SK-N-SH (cell line): ENCODE measurements around the gene ZNF81. TPM values are rescaled to one million over a fixed set of nuclear protein-coding genes. Genes with fewer than 3 reads are reported as not detected.

ENCODE experiments used
- CTCF ChIA-PET: fragments of 300-600, 350-600 bp; formaldehyde crosslinking; extraction: SDS; loops from one replicate; lab custom pipeline; 2021; lab: Yijun Ruan, JAX
- POLR2A ChIA-PET: fragments of 350-600 bp; sonication (Branson Sonifier 250); formaldehyde crosslinking; extraction: SDS; loops from one replicate; lab custom pipeline; 2020; ENCODE audit warnings: antibody characterized with exemption, inconsistent platforms; lab: Yijun Ruan, JAX
- DNase-seq: peaks from one replicate; pipeline ENCODE4 v3.0.0; 2012
- H2AFZ ChIP-seq: fragments of 200-600 bp; sonication (generic); 2 replicates; pipeline ENCODE4 v1.8.1; 2016; ENCODE audit warnings: antibody characterized with exemption, mild to moderate bottlenecking, low read depth
- H3F3A ChIP-seq: fragments of 200-600 bp; sonication (generic); replicated peaks from 2 replicates; pipeline ENCODE3; 2016; ENCODE audit warnings: antibody characterized with exemption, mild to moderate bottlenecking; ENCODE audit not compliant: insufficient read depth
- H3K27ac ChIP-seq, 2 experiments: fragments of 200-500 bp in 1 of 2; fragments of 200-600 bp in 1 of 2; sonication (Bioruptor generic) in 1 of 2; sonication (generic), shearing (Covaris generic) in 1 of 2; 2 replicates each; pipeline versions ENCODE4 v1.5.1 to v1.6.1; 2014 to 2016; ENCODE audit warnings: low read depth in 2 of 2, inconsistent platforms in 1 of 2, low read length in 1 of 2, mild to moderate bottlenecking in 1 of 2, mixed read lengths in 1 of 2
- H3K27me3 ChIP-seq: fragments of 200-600 bp; sonication (generic), shearing (Covaris generic); 2 replicates; pipeline ENCODE4 v1.6.1; 2016; ENCODE audit warnings: mixed run types; ENCODE audit not compliant: insufficient read depth
- H3K36me3 ChIP-seq, 2 experiments: fragments of 200-500 bp in 1 of 2; fragments of 200-600 bp in 1 of 2; sonication (Bioruptor generic) in 1 of 2; sonication (generic) in 1 of 2; replicated peaks in 1 of 2; 2 replicates each; pipeline versions ENCODE3 to v1.5.1; 2014 to 2016; ENCODE audit warnings: low read length in 1 of 2, mild to moderate bottlenecking in 1 of 2; ENCODE audit not compliant: insufficient read depth in 2 of 2, control insufficient read depth in 1 of 2
- H3K4me1 ChIP-seq, 2 experiments: fragments of 200-500 bp in 1 of 2; fragments of 200-600 bp in 1 of 2; sonication (Bioruptor generic) in 1 of 2; sonication (generic), shearing (Covaris generic) in 1 of 2; 2 replicates each; pipeline versions ENCODE4 v1.5.1 to v1.6.1; 2014 to 2016; ENCODE audit warnings: low read depth in 1 of 2, low read length in 1 of 2, mixed run types in 1 of 2; ENCODE audit not compliant: insufficient read depth in 2 of 2, control insufficient read depth in 1 of 2
- H3K4me2 ChIP-seq: fragments of 200-600 bp; sonication (generic), shearing (Covaris generic); 2 replicates; pipeline ENCODE4 v1.6.1; 2017; ENCODE audit warnings: mixed run types
- H3K4me3 ChIP-seq, 2 experiments: fragments of 200-500 bp in 1 of 2; fragments of 200-600 bp in 1 of 2; sonication (Bioruptor generic) in 1 of 2; sonication (generic), shearing (Covaris generic) in 1 of 2; 2 replicates each; pipeline versions ENCODE4 v1.5.1 to v1.8.1; 2014 to 2016; ENCODE audit warnings: low read depth in 2 of 2, inconsistent platforms in 1 of 2, low read length in 1 of 2, mild to moderate bottlenecking in 1 of 2, mixed read lengths in 1 of 2, moderate library complexity in 1 of 2
- H3K79me2 ChIP-seq: fragments of 200-600 bp; sonication (generic); 2 replicates; pipeline ENCODE4 v1.8.1; 2017; ENCODE audit warnings: mild to moderate bottlenecking; ENCODE audit not compliant: insufficient read depth
- H3K9ac ChIP-seq: fragments of 200-600 bp; sonication (generic); 2 replicates; pipeline ENCODE4 v1.6.1; 2017; ENCODE audit warnings: mixed run types
- H3K9me2 ChIP-seq: fragments of 200-600 bp; sonication (generic); 2 replicates; pipeline ENCODE4 v1.6.1; 2017; ENCODE audit warnings: mixed run types
- H3K9me3 ChIP-seq: fragments of 200-600 bp; sonication (generic); 2 replicates; pipeline ENCODE4 v1.6.1; 2017; ENCODE audit warnings: mixed run types, mild to moderate bottlenecking, moderate library complexity
- H4K20me1 ChIP-seq: fragments of 200-600 bp; sonication (generic); 2 replicates; pipeline ENCODE4 v1.6.1; 2017; ENCODE audit warnings: mild to moderate bottlenecking, mixed run types; ENCODE audit not compliant: insufficient read depth
- ELF1 ChIP-seq: IDR thresholded peaks from 2 replicates; pipeline ENCODE4 v1.4.0; 2012
- EP300 ChIP-seq, 2 experiments: IDR thresholded peaks; 2 replicates each; pipeline versions ENCODE4 v1.4.0 to v1.6.1; 2012; ENCODE audit warnings: borderline replicate concordance in 1 of 2, low read depth in 1 of 2, low read length in 1 of 2
- EZH2phosphoT487 ChIP-seq: fragments of 200-600 bp; sonication (generic); IDR thresholded peaks from 2 replicates; pipeline ENCODE4 v1.6.1; 2017; ENCODE audit warnings: low read depth, mixed run types, mild to moderate bottlenecking, antibody characterized with exemption, moderate library complexity, borderline replicate concordance
- FOSL2 ChIP-seq: IDR thresholded peaks from 2 replicates; pipeline ENCODE4 v1.4.0; 2012; ENCODE audit warnings: low read depth, mild to moderate bottlenecking, moderate library complexity, borderline replicate concordance
- FOXJ3 ChIP-seq: sonication (generic); formaldehyde crosslinking; IDR thresholded peaks from 2 replicates; pipeline ENCODE4 v1.5.1; 2020; ENCODE audit warnings: mild to moderate bottlenecking, missing genetic modification reagents
- FOXM1 ChIP-seq: IDR thresholded peaks from 2 replicates; pipeline ENCODE4 v1.4.0; 2012; ENCODE audit warnings: low read depth, mild to moderate bottlenecking
- GATA2 ChIP-seq: sonication (generic); formaldehyde crosslinking; IDR thresholded peaks from 2 replicates; pipeline ENCODE4 v1.5.0; 2020; ENCODE audit warnings: mild to moderate bottlenecking, missing genetic modification reagents
- IRF3 ChIP-seq: fragments of 150-350 bp; IDR thresholded peaks from 2 replicates; pipeline ENCODE4 v1.6.1; 2016; ENCODE audit warnings: mild to moderate bottlenecking, low read depth, low read length
- JUND ChIP-seq: IDR thresholded peaks from 2 replicates; pipeline ENCODE4 v1.4.0; 2012
- MEF2A ChIP-seq: IDR thresholded peaks from 2 replicates; pipeline ENCODE4 v1.4.0; 2012; ENCODE audit warnings: low read depth, borderline replicate concordance
- MXI1 ChIP-seq: IDR thresholded peaks from 2 replicates; pipeline ENCODE4 v1.6.1; 2012; ENCODE audit warnings: mild to moderate bottlenecking, low read depth, low read length, improper control_type of control experiment
- NFIC ChIP-seq: IDR thresholded peaks from 2 replicates; pipeline ENCODE4 v1.4.0; 2012; ENCODE audit warnings: borderline replicate concordance
- NRF1 ChIP-seq: IDR thresholded peaks from 2 replicates; pipeline ENCODE4 v1.6.1; 2012; ENCODE audit warnings: low read depth, mild to moderate bottlenecking, low read length
- RAD21 ChIP-seq: IDR thresholded peaks from 2 replicates; pipeline ENCODE4 v1.6.1; 2012; ENCODE audit warnings: mild to moderate bottlenecking, low read length
- REST ChIP-seq: IDR thresholded peaks from 2 replicates; pipeline ENCODE4 v1.6.1; 2012; ENCODE audit warnings: mild to moderate bottlenecking, low read depth, low read length, moderate library complexity
- RXRA ChIP-seq: IDR thresholded peaks from 2 replicates; pipeline ENCODE4 v1.4.0; 2012; ENCODE audit warnings: low read depth, mild to moderate bottlenecking, borderline replicate concordance
- YY1 ChIP-seq: IDR thresholded peaks from 2 replicates; pipeline ENCODE4 v1.4.0; 2012; ENCODE audit warnings: low read depth, mild to moderate bottlenecking
- WGBS: methylation state at CpG from one replicate; pipeline ENCODE4 v1.1.6; 2017; ENCODE audit warnings: low lambda C conversion rate; 5-methylcytosine and 5-hydroxymethylcytosine counted together
- polyA plus RNA-seq, 3 experiments: library from polyadenylated mRNA; depleted of rRNA; stranded (reverse); fragments of >200 nt; gene quantifications; 2 replicates each; pipeline ENCODE4 v1.2.3, GENCODE V29; 2012

Gene ZNF81
- polyA plus RNA-seq, 1 of the 3 experiments (the other 2 are of a cell fraction): 3.5 TPM

DNA sequence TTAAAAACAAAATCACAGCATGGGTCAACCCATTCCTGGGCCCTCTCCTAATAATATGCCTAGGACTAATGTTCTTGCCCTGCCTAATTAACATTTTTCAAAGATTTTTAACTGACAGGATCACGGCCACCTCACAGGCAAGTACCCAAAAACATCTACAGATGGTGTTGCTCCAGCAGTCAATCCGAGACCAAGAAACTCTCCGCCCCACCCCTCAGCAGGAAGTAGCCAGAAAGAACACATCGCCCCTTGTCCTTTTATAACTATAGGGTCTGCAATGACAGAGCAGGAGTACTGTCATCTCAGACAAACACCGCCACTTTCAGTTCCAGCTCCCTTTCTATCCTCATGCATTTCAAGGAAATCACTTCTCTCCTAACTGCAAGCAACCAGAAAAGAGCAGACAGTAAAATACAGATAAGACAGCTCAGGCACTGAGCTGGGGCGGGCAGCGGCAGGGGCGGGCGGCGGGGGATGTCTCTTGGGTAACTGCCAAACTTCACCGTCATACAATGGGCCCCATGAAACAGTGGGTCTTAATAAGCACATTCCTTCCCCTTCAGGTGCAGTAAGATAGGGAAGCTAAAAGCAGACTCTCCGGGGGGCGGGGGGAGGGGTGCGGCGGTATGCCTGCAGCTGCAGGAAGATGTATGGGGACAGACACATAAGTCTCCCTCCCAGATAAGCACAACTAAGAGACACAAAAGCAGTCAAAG is 99.7 kb downstream of the ZNF81 start:
- Histone ChIP-seq H3K36me3 (no peaks in the 10 kb centered on the region), H3K4me2 (no peak overlapping the region), H3K27ac (no peak overlapping the region), H4K20me1 (no peaks in the 10 kb centered on the region), H3K27me3 (no peaks in the 10 kb centered on the region; the same call in 1 of the 2 replicates), H3K9me2 (no peaks in the 10 kb centered on the region), H3K79me2 (no peaks in the 10 kb centered on the region), H3K4me3 (no peak overlapping the region), H3K4me1 (no peaks in the 10 kb centered on the region), H2AFZ (no peak overlapping the region), H3F3A (no peaks in the 10 kb centered on the region), H3K9ac (no peak overlapping the region), H3K9me3 (no peaks in the 10 kb centered on the region)
- POLR2A ChIA-PET: no interaction called here
- TF ChIP-seq FOXM1 (no peak), REST (no peak), EZH2phosphoT487 (no peak), RAD21 (no peak), NRF1 (no peak), RXRA (no peak), MXI1 (no peak), FOSL2 (no peak), ELF1 (no peak), MEF2A (no peak), IRF3 (no peak), NFIC (no peak)
- WGBS: 61% methylated on average over 15 of the region's 15 CpGs
- CTCF ChIA-PET: no interaction called here
- no peak for DNase-seq

DNA sequence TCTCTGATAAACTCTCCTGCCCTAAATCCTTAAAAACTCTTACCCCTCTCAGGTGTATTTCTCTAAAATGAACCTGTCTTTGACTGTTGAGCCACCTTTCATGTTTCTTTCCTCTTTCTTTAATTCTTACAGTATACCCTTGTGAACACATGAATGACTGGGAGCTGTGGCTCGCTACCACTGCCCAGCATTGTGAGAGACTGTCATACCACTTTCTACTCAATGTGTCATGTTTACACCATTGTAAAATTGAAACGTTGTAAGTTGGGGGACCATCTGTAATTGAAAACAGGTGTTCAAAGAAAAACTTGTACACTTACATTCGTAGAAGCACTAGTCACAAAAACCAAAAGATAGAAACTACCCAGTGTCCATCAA is 100.2 kb downstream of the ZNF81 start:
- ChIA-PET CTCF (no interaction called here), POLR2A (no interaction called here)
- Histone ChIP-seq H3K27me3 (no peaks in the 10 kb centered on the region; the same call in 1 of the 2 replicates), H3K4me1 (no peaks in the 10 kb centered on the region), H3K27ac (no peak overlapping the region), H2AFZ (no peak overlapping the region), H3K9ac (no peak overlapping the region), H3K36me3 (no peaks in the 10 kb centered on the region), H3K4me2 (no peak overlapping the region), H3K9me3 (no peaks in the 10 kb centered on the region), H3F3A (no peaks in the 10 kb centered on the region), H3K4me3 (no peak overlapping the region), H4K20me1 (no peaks in the 10 kb centered on the region), H3K79me2 (no peaks in the 10 kb centered on the region), H3K9me2 (no peaks in the 10 kb centered on the region)
- WGBS: 14% methylated on average over 3 of the region's 3 CpGs
- DNase-seq: no peak
- TF ChIP-seq IRF3 (no peak), REST (no peak), EP300 (IDR thresholded peaks at IDR 0.05; ENCODE audit: borderline replicate concordance in 1 of 2, low read depth in 1 of 2, low read length in 1 of 2) (no peak), ELF1 (no peak), FOXJ3 (CRISPR knock-in tag) (no peak), FOXM1 (no peak), GATA2 (no peak), YY1 (no peak), NRF1 (no peak), JUND (no peak), EZH2phosphoT487 (no peak)
